NK-92 (cell line): ENCODE measurements around the gene ATP13A2.

Experiments
- DNase-seq: peaks from one replicate; lab custom pipeline; 2025; ENCODE audit not compliant: unreplicated experiment; lab: John Stamatoyannopoulos, UW

Gene ATP13A2

DNA sequence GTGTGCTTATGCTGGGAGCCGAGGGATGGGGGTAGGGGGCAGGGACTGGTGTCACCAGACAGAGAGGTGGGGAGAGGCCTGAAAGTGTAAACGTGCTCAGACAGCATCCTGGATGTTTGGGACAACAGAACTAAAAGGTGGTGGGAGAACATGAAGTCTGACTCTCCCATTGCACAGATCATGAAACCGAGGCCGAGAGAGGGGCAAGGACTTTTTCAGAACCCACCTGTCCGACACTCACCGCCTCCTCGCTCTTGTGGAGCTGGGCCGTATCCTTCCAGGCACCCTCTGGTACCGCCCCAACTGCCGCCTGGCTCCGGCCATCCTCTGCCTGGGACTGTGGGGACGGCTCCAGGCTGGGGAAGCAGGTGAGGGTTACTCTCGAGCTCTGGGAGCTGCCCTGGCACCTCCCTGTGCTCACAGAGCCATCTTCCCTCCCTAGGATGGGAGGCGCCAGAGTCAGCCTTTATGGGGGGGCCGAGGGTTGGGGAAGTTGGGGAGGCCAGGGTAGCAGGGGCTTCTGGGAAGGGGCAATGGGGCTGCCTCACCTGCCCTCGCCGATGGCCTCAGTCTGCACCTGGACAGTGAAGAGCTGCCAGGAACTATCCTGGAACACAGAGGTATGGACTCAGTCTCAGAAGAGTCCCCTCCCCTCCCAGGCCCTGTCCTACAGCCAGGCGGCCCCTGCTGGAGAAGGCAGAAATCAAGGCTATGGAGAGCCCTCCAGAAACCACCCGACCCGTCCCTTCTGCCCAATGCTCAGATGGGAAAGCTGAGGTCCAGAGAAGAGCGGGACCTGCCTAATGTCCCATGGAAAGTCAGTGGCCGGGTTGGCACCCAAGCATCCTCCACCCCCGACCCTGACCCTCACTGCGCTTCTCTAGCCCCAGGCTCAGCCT, 7.0 kb downstream of the ATP13A2 start:
- DNase-seq, result no peak

DNA sequence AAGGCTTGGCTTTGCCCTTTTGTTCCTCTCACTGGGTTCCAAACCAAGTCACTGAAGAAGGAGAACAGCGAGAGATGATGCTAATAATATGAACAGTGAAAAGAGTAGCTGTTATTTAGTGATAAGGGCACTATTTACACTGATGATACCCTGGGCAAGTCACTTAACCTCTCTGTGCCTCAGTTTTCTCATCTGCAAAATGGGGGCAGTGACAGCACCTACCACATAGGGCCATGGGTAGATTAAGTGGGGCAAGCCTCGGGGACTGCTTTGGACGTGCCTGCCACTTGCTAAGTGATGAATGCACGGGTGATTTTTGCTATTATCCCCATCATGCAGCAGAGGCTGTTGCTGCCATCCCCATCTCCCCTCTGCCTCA, 9.2 kb downstream of the ATP13A2 start:
- DNase-seq, result no peak

DNA sequence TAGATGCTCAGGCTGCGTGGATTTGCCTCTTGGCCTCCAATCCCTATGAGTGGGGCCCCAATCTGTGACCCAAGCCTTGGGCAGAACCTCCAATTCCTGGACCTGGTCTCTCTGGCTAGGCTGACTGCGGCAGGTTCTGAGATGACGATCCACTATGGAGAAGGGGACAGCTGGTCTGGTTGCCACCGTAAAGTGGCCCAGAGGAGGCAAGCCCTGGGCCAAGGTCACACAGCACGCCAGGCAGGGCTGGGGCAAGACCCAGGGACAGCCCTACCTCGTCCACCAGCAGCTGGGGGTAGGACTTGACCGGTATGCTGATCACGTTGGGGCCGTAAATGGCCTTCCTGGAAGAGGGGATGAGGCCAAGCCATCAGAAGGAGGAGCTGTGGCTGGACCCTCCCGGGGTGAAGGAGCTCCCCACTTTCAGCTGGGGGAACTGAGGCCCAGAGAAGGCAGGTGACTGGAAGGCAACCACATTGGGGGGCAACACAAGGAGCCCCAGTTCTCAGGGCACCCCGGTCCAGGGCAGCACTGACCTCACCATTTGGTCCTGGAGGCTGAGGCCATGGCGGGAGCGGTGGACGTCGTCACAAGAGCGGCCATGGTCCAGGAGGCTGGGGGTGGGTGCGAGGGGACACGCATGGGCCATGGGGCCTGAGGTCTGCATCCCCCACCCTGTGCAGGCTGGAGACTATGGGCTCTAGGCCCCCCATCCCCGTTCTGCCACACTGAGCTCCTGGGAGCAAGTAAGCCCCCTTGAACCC, 9.8 kb downstream of the ATP13A2 start:
- DNase-seq, result no peak

DNA sequence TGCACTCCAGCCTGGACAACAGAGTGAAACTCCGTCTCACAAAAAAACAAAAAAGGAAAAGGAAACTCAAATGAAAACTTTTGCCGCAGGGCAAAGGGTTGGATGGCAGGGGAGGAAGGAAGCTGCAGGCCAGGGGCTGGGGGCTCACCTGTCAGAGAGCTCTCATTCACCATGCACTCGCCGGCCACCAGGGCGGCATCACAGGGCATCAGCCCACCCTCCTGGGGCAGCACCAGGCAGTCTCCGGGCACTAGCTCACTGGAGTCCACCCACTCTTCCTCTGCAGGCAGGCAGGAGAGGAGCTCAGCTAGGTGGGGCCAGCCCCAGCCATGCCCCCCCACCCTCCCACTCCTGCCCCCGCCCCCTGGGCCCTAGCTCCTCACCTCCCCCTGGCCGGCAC, 11.9 kb downstream of the ATP13A2 start:
- no peak for DNase-seq

DNA sequence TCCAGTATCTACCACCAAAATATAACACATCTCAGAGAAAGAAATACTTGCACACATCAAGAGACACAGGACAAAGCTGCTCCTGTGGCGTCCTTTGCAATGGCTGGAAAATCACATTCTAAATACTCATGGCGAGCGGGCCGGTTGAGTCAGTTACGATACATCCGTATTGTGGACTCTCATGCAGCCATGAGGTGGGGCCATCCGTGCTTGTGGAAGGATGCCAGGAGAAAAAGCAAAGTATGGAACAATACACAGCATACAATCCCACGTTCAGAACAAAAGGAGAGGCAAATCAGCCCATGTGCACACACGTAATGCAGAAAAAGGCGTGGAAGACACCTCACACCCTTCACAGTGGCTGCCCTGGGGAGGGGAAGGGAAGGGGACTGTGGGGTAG, 13.1 kb downstream of the ATP13A2 start:
- DNase-seq, result no peak

DNA sequence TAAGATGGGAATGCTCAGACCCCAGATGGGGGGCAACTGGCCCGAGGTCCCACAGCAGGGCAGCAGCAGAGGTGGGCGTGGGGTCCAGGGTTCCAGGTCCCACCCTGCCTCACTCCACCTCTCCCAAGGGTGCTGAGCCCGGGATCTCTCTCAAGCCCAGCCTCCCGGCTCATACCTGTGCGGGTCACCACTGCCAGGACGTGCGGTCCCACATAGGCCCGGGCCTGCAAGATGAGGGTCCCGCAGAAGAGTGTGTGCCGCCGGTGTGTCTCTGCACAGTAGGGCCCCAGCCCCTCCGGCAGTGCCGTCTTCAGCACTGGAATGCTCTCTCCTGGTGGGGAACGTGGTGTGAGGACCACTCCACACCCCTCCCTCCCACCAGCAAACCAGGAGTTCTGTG, 14.9 kb downstream of the ATP13A2 start:
- no peak for DNase-seq

DNA sequence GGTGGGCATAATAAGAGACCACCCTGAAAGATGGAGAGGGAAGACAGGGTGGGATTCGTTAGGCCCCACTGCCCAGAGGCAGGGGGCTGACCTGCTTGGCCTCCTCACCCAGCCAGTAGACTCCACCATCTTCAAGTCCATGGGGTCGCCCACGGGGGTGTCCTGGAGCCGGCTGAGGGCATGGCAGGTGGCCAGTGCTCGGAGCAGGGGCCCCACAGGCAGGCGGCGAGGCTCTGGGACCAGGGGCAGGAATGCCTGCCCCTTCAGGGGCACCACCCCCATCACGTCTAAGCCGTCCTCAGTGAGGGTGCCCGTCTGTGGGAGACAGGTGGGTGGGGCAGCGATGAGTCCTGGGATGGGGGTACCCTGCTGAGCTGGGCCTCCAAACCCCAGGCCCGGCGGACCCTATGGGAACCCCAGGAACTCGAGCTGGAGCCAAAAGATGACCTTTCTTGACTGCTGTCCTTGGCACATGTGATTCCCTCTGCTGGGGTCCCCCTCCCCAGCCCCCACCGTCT, 18.1 kb downstream of the ATP13A2 start:
- no peak for DNase-seq

DNA sequence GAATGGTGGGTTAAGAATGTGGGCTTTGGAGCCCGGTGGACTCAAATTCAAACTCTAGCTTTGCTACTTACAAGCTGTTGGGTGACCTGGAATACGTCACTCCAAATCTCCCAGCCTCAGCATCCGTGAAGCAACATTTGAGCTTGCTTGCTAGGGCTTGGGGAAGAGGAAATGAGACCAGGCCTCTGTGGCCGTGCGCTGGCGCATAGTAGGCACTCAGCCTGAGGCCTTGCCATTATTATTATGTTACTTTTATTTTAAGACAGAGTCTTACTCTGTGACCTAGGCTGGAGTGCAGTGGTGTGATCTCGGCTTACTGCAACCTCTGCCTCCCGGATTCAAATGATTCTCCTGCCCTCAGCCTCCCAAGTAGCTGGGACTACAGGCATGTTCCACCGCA, 19.1 kb downstream of the ATP13A2 start:
- DNase-seq, result no peak

DNA sequence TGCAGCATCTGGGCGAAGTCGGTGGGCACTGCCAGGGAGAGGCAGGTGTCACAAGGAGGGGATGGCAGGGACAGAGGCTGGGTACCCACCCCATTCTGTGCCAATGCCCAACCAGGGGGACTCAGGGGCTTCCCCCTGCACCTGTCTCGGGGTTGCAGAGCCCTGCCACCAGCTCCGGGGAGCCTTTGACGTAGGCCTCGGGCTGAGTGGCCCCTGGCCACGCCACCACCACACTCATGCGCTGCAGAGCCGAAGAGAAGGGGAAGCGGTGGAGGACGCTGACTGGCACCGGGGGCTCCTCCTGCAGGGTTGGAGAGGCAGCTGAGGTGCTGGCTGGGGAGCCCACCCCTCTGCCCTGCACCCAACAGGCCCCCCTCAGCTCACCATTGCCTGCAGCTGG, 19.6 kb downstream of the ATP13A2 start:
- no peak for DNase-seq

DNA sequence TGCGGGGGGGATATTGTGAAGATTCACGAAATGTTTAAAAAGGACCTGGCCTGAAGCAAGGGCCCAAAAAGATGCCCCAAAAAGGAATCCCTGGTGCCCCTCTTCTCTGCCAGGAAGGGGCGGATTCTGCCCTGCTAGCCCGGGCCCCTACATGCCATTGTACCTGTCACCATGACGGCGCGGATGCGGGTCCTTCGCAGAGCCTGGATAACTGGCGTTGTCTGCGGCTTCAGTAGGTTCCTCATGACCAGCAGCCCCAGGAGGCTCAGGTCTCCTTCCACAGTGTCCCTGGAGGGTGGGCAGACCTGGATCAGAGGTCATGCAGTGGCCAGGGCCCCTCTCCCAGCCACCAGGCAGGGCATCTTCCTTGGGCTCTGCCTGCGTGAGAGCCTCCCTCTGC, 20.2 kb downstream of the ATP13A2 start:
- no peak for DNase-seq

DNA sequence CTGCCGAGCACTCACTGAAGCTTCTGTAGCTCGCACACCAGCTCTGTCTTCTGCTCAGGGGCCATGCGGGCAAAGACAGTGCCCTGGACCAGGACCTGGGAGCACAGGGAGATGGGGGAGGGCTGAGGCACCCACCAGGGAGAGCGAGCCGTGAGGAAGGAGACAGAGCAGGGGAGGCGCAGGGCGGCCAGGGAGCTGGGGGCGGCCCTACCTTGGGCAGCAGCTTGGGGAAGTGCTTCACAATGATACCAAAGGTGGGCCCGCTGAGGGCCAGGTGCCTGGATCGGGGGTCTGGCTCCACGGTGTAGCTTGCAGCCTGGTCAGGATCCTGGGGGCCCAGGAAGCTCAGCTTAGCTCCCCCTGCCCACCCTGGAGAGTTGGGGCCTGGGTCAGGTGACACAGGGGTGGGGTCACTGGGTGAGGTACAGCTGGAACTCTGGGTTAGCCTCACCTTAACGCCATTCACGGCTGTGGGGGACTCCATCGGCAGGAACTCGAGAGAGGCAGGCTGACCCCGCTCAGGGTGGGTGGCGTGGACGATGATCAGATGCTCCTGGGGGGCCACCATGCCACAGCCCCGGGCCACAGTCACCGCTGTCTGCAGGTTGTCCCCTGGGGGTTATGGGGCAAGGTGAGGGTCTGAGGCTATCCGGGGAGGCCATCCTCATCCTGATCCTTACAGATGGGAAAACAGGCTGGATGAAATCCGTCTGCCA, 21.9 kb downstream of the ATP13A2 start:
- no peak for DNase-seq

DNA sequence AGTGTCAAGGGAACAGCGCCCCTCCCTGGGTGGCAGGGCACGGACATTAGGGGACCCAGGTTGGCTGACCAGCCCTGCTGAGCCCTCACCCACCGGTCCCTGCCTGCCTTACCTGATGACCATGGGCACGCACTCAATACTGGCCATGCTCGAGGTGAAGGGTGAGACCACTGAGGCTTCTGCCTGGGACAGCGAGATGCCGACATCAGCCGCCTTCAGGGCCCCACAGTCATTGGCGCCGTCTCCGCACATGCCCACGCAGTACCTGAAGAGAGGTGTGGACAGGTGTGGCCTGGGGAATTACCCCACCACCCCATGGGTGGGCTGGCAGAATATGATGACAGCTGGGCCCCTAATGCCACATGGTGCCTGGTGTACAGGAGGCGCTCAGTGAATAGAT, 23.5 kb downstream of the ATP13A2 start:
- DNase-seq, result no peak

DNA sequence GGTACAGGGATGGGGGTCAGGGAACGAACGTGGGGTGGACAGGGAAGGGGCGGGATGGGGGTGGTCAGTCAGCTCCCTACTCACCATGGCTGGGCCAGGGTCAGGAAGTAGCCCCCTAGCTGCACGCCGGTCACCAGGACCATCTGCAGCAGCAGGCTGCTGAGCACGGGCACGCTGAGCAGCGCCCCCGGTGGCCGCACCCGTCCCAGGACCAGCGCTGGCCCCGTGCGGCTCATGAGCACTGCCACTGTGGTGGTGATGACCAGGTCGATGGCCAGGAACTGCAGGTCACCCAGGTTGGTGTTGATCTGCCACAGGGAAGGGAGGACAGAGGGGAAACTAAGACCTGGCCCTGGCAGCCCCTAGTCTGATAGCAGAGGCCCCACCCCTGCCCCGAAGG, 24.8 kb downstream of the ATP13A2 start:
- no peak for DNase-seq

DNA sequence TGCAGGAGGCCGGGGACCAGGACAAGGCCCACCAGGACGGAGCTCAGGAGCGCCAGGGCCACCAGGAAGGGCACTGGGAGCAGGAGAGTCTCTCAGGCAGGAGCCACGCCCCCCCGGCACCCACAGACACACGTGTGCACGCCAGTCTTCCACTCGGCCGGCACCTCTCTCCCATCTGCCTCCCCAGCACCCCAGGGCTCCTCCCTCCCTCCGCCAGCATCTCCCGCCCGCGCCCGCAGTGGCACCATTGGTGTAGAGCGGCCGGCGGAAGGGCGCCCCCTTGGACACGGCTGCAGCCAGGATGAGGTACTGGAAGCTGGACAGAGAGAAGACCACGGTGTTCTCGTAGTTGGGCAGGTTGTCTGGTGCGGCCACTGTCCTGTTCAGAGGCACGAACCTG, 25.2 kb downstream of the ATP13A2 start:
- no peak for DNase-seq

DNA sequence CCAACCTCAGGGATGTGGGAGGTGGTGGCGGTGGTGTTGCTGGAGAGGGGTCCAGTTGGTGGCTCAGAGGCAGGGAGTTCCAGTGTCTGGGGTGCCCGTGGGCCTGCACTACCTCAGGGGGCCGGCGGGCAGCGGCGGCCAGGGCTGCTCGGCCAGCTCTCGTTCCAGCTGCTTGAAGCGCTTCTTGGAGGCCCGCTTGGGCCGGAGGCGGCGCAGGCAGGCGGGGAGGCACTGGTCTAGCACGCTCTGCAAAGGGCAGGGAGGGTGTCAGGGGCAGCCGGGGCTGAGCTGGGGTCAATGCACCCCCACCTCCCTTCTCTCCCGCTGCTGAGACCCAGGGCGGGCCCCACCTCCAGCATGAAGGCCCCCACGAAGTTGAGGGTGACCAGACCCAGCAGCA, 25.6 kb downstream of the ATP13A2 start:
- no peak for DNase-seq

DNA sequence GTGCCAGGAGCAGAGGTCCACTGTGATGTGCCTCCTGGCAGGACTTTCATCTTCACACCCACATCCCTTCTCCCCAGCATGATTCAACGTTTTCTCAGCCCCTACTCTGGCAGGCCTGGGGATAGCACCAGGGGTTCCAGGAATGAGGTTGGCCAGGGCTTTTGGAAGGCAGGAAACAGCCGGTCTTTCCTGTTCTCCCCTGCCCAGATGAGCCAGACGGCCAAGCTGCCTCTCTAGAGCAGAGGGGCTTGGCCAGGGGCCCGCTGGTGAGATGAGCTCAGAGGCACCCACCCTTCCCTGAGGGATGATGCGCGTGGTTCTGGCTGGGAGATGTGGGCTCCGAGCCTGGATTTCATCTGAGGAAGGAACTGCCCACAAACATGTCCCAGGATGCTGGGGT, 27.0 kb downstream of the ATP13A2 start:
- no peak for DNase-seq

DNA sequence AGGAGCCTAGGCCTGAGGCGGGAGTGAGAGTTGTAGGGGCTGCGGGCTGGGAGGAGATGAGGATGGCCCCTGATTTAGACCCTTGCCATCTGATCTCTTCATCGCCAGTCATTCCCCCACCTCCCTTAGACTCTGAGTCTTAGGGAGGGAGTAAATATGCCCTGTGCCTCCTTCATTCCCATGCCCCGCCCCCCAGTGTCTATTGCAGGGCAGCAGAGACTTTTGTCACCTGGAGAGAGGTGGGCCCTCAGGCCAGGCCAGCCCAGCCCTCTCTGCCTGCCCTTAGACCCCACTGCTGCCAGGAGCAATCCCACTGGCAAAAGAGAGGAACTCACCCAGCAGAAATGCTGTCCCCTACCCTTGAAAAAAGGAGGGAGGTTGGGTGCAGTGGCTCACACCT, 28.1 kb downstream of the ATP13A2 start:
- DNase-seq, result no peak

DNA sequence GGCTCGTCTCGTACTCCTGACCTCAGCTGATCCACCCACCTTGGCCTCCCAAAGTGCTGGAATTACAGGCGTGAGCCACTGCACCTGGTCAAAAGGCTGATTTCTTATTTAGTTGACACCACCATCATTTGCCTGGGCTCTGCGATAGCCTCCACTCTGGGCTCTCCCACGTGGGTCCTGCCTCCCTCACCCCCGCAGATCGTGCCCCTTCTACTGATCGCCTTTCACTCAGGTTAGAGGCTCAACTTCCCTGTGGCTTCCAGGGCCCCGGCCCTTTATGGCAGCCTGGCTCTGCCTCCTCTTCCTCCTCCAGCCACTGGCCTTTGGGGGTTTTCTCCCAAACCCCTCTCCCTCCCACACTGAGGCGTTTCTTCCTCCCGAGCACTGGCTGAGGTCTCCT, 28.8 kb downstream of the ATP13A2 start:
- DNase-seq, result no peak

DNA sequence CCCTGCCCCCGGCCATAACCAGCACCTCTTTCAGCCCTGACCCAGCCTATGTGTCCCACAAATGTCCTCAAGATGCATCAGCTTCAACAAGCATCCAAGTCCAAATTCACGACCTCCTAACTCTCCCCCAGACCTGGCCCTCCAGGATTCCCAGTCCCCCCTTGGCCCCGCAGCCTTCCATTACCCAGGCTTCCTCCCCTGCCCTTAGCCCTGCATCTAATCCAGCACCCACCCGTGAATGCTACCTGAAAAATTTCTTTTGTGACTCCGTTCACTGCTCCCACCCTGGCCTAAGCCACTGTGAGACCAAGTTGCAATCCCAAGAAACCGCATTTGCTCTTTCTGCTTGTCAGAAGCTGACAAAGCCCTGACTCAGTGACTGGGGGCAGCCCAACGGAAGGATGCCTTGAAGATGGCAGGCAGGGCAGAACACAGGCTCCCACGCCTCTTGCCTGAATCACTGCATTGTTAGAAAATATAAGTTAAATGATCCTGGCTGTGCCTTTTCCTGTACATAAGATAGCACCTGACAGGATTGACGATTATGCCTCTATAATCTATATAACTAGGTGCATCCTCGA, 30.4 kb downstream of the ATP13A2 start:
- no peak for DNase-seq

DNA sequence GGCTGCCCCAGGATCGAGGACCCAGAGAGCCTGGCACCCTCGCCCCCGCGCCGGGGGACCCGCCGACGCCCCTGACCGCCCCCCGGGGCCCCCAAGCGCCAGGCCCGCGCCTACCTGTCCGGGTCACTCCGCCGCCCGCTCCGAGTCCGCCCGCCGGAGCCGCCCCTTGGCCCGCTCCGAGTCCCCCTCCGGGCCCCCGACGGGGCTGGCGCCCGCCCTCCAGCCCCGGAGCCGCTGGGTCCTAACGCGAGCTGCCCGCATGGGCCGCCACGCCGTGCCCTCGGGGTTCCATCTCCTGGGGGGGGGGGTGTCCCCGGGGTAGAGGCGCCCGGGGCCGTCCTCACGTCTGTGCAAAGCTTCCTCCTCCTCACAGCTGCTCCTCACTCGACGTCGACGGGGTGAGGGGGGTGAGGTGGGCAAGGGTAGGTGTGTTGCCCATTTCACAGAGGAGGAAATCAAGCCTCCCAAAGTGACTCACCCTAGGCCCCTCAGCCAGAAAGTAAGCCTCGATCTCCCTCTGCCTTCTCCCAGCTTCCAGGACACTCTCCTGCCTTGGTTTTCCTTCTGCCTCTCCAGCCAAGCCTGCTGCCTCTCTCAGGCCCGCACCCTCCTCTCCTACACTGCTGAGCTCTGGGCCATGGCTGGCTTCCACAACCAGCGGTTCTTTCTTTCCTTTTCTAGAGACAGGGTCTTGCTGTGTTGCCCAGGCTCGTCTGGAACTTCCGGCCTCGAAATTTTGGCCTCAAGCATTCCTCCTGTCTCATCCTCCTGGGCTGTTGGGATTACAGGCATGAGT, 31.1 kb downstream of the ATP13A2 start, which contains the start of gene MFAP2:
Gene MFAP2, minus strand, starts transcription at position 148 of the 796 bp plus-strand sequence. CDS start 2,347 bp downstream, outside the sequence.
- no peak for DNase-seq
